IPS-18c (cell line): ENCODE measurements around the gene SLC17A9.
A peak's percentile ranks its signal among the peaks of the same experiment; 100 is the strongest.
"Not testable (repeated sequence)": the region's sequence is repeated elsewhere in the genome, so short reads cannot be mapped to it uniquely, and the experiment has no call there.

Experiments
- H3K4me3 ChIP-seq: 2 replicates; pipeline ENCODE4 v1.7.0; 2013; ENCODE audit warnings: low read depth, mild to moderate bottlenecking, low read length, moderate library complexity; ENCODE audit not compliant: insufficient read depth
- H3K9me3 ChIP-seq: one replicate; pipeline ENCODE4 v1.6.1; 2013; ENCODE audit warnings: mild to moderate bottlenecking, low read length, moderate library complexity; ENCODE audit not compliant: control insufficient read depth, insufficient read depth

The SLC17A9 gene

GRCh38 chr20:62949962-62950361 is 2.5 kb upstream of the SLC17A9 start:
- Histone ChIP-seq H3K4me3 (no peak overlapping the region), H3K9me3 (no peaks in the 10 kb centered on the region)

GRCh38 chr20:62950741-62951140 is 1.8 kb upstream of the SLC17A9 start:
- H3K9me3 ChIP-seq, result no peaks in the 10 kb centered on the region
- no peak overlapping the region for H3K4me3 ChIP-seq

GRCh38 chr20:62951143-62951895 is 1.2 kb upstream of the SLC17A9 start:
- Histone ChIP-seq H3K9me3 (no peaks in the 10 kb centered on the region), H3K4me3 (no peak overlapping the region)

GRCh38 chr20:62951896-62952372 is 575 bp upstream of the SLC17A9 start:
- peak overlapping the region; percentile 44 for H3K4me3 ChIP-seq
- H3K9me3 ChIP-seq, result no peaks in the 10 kb centered on the region

- no peaks in the 10 kb centered on the region for H3K9me3 ChIP-seq
- peak overlapping the region; percentile 44 for H3K4me3 ChIP-seq
These were observed 694 bp downstream of the SLC17A9 start for GRCh38 chr20:62952968-62953838.

GRCh38 chr20:62953839-62954703 is 1.6 kb downstream of the SLC17A9 start:
- Histone ChIP-seq H3K9me3 (no peaks in the 10 kb centered on the region), H3K4me3 (peak overlapping the region; percentile 36)

DNA sequence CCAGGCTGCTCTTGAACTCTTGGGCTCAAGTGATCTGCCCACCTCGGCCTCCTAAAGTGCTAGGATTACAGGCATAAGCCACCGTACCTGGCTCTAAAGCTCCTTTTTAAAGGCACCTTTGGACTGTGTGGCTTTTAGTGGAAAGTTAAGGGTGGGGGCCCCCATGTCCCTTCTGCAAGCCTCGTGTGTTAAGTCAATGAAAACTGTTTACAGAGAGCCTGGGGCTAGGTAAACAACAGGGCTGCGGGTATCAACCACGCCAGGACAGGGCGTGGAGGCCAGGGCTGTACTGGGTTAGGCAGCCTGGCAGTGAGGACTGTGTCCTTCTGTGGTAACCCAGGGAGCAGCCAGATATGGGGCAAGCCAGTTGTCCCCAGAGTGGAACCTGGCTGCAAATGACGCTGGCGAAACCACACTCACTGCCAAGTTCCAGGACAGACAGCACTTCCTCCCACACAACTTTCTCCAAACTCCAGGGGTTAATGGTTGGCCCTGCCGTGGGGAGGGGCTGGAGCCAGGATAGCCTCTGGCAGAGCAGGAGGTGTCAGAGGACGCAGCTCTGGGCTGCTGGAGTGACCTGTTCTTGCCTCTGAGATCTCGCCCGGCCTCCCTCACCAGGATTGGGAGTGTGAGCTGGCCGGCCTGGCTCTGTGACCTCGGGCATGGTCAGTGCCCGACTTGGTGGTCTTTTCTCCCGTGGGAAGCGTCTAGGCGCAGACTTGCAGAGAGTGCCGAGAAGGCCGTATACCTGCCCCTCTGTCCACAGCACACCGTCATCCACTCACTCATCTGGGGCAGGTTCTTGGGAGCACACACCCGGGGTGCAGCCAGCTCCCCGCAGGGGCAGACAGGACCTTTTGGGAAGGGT is 3.2 kb downstream of the SLC17A9 start:
- H3K4me3 ChIP-seq, result no peak overlapping the region
- no peaks in the 10 kb centered on the region for H3K9me3 ChIP-seq

DNA sequence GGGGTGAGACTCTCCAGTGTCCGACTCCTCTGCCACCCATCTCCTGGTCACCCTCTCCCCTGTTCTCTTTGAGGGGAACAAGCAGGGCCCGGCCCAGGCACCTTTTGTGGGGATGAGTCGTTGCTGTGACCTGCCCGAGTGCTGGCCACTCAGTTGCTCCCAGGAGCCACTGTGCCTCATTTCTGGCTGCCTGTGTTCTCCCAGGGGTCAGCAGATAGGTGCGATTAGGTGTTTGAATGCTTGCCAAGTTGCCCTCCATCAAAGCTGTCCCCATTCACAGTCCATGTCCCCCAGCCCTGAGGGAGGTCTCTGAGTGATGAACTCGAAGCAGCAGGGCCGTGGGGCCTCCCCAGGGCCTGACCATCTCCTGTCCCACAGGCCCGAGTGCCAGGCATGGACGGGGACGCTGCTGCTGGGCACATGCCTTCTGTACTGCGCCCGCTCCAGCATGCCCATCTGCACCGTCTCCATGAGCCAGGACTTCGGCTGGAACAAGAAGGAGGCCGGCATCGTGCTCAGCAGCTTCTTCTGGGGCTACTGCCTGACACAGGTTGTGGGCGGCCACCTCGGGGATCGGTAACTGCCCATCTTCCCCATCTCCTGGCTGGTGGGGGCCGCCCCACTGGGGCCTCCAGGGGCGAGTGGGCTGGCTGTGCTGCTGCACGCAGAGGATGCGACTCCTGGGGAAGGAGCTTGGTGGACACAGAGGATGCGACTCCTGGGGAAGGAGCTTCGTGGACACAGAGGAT is 4.1 kb downstream of the SLC17A9 start:
- H3K4me3 ChIP-seq, result no peak overlapping the region

DNA sequence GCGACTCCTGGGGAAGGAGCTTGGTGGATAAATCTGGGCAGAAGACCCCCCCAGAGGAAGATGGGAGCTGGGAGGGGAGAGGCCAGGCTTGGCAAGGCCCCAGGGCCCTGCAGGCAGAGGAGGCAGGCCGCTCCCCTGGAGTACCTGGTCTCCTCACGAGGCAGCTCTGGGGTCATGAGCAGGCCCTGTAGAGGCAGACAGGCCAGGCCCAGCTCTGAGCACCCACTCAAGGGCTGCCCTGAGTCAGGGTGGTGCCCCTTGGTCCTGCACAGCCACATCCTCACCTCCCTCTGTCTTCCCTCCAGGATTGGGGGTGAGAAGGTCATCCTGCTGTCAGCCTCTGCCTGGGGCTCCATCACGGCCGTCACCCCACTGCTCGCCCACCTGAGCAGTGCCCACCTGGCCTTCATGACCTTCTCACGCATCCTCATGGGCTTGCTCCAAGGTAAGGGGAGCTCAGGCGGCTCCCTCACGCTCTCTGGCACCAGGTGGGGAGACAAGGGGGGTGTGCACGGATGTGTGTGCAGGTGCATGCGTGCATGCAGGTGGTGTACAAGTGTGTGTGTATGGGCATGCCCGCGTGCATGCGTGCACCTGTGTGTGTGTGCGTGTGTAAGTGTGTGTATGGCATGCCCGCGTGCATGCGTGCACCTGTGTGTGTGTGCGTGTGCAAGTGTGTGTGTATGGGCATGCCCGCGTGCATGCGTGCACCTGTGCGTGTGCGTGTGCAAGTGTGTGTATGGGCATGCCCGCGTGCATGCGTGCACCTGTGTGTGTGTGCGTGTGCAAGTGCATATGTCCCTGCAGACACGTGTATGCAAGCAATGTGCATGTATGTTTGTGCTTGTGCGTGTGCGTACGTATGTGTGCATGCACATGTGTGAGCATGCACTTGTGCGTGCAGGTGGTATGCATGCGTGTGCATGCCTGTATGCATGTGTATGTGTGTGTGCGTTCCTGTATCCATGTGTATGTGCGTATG is 4.9 kb downstream of the SLC17A9 start:
- Histone ChIP-seq H3K4me3 (no peak overlapping the region), H3K9me3 (no peaks in the 10 kb centered on the region)

More for the DNA sequence above, 4.1 kb downstream of the SLC17A9 start:
- H3K9me3 ChIP-seq, result no peaks in the 10 kb centered on the region

DNA sequence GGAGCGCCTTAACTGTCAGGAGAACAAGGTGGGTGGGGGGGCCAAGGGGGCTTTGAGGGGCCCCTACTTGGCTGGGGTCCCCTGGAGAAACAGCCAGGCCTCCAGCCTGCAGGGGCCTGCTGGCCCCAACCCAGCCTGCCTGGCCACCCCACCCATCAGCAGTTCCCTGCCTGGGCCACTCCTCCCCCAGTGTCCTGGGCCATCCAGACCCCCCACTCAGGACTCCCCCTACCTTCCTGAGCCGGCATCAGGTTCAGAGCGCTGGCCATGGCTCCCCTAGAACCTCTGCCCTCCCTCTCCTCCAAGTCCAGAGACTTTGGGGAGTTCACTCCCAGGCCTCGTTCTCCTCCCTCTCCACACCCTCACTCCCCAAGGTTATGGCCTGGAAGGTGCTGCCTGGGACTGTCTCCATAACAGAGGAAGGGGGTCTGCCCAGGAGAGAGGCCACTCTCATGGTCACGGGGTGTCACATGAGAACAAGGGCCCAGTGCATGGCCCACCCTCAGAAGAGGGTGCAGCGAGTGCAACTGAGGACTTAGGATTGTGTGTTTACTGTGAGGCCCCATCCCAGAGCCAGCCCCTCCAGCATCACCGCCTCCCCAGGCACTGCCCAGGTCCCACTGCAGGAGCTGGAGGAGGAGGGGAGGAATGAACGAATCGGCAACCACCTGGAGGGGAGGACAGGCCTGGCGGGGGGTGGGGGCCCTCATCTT is 6.0 kb downstream of the SLC17A9 start:
- Histone ChIP-seq H3K4me3 (no peak overlapping the region), H3K9me3 (no peaks in the 10 kb centered on the region)

- H3K4me3 ChIP-seq, result no peak overlapping the region
- H3K9me3 ChIP-seq, result no peaks in the 10 kb centered on the region
These were observed 6.8 kb downstream of the SLC17A9 start for GRCh38 chr20:62959101-62959971.

DNA sequence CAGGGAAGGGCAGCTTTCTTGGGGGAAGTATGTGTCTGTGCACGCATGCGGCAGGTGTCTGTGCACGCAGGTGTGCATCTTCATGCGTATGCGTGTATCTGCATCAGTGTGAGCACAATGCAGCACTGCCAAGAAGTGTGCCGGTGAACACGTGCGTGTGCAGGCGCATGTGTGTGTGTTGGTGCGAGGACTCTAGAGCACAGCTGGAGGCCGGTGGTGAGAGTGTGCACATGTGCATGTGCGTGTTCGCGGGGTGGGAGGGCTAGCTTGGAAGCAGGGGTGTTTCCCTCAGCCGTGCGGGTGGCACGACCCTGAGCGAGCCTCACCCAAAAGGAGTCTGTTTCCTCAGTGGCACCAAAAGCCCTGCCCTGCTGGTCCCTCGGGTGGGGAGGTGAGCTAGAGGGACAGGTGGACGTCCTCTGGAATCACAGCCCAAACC is 7.5 kb downstream of the SLC17A9 start:
- no peaks in the 10 kb centered on the region for H3K9me3 ChIP-seq
- H3K4me3 ChIP-seq, result no peak overlapping the region

- not testable (repeated sequence) for H3K9me3 ChIP-seq, H3K4me3 ChIP-seq
These were observed 8.2 kb downstream of the SLC17A9 start for GRCh38 chr20:62960446-62961309.
